HepG2 (cell line): ENCODE results near the gene KRTAP1-1.

Source experiments
- FOXM1 ChIP-seq: sonication (generic); formaldehyde crosslinking; IDR thresholded peaks from 2 replicates; pipeline ENCODE4 v1.5.0; 2020; ENCODE audit warnings: missing genetic modification reagents
- GABPA ChIP-seq, 2 experiments: IDR thresholded peaks; 2 replicates each; pipeline ENCODE4 v1.6.1; 2011 to 2016; ENCODE audit warnings: low read depth in 2 of 2, low read length in 1 of 2, missing biosample characterization in 1 of 2, missing genetic modification characterization in 1 of 2
- POLR2AphosphoS5 ChIP-seq: IDR thresholded peaks from 2 replicates; pipeline ENCODE4 v1.6.1; 2012; ENCODE audit warnings: low read depth, low read length
- STAT5B ChIP-seq: sonication (generic); formaldehyde crosslinking; IDR thresholded peaks from 2 replicates; pipeline ENCODE4 v1.4.0; 2020; ENCODE audit warnings: missing genetic modification reagents
- ZNF761 ChIP-seq: sonication (generic); formaldehyde crosslinking; conservative IDR thresholded peaks from 2 replicates; pipeline ENCODE4 v1.4.0; 2020; ENCODE audit warnings: mild to moderate bottlenecking, missing genetic modification reagents
- TF ChIP-seq, protein P1 (sequence below): sonication (generic); formaldehyde crosslinking; IDR thresholded peaks from 2 replicates; pipeline ENCODE4 v1.5.0; 2020; ENCODE audit warnings: missing genetic modification reagents
- TF ChIP-seq, protein P2 (sequence below), 2 experiments: IDR thresholded peaks; 2 replicates each; pipeline ENCODE4 v1.6.1; 2011 to 2012; ENCODE audit warnings: low read length in 2 of 2, borderline replicate concordance in 1 of 2, low read depth in 1 of 2, mild to moderate bottlenecking in 1 of 2, moderate library complexity in 1 of 2
- TF ChIP-seq, protein P3 (sequence below): conservative IDR thresholded peaks from 2 replicates; pipeline ENCODE4 v1.6.1; 2018; ENCODE audit warnings: missing genetic modification reagents
- TF ChIP-seq, protein P4 (sequence below): sonication (generic); formaldehyde crosslinking; IDR thresholded peaks from 2 replicates; pipeline ENCODE4 v1.8.1; 2023; ENCODE audit warnings: mild to moderate bottlenecking, inconsistent platforms, moderate library complexity, missing genetic modification reagents, borderline replicate concordance
- TF ChIP-seq, protein P5 (sequence below): sonication (generic); formaldehyde crosslinking; IDR thresholded peaks from 2 replicates; pipeline ENCODE4 v1.4.0; 2020; ENCODE audit warnings: missing genetic modification reagents

DNA sequence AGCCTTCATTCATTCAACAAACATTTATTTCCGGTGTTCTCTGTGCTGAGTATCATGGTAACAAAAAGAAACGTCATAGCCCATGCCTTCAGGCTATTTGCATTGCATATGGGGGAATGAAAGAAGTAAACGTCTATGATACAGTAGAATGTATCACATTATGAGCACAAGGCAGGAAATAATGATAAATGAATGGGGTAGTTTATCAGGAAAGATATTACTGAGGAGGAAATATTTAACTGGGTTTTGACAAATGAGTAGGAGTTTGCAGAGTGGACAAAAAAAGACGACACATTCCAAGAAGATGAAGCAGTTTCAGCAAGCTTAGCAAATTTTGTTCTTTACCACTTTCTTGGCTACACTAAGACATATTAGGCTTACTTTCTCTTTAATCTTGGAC, 41.4 kb upstream of the KRTAP1-1 start:
- no peak for TF ChIP-seq GABPA (IDR thresholded peaks at IDR 0.05; ENCODE audit: low read depth, low read length)
- no peak for TF ChIP-seq GABPA (CRISPR knock-in tag; IDR thresholded peaks at IDR 0.05; ENCODE audit: low read depth)
- TF ChIP-seq, protein P1, sequence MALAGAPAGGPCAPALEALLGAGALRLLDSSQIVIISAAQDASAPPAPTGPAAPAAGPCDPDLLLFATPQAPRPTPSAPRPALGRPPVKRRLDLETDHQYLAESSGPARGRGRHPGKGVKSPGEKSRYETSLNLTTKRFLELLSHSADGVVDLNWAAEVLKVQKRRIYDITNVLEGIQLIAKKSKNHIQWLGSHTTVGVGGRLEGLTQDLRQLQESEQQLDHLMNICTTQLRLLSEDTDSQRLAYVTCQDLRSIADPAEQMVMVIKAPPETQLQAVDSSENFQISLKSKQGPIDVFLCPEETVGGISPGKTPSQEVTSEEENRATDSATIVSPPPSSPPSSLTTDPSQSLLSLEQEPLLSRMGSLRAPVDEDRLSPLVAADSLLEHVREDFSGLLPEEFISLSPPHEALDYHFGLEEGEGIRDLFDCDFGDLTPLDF (CRISPR knock-in tag) = no peak
- TF ChIP-seq, protein P2, sequence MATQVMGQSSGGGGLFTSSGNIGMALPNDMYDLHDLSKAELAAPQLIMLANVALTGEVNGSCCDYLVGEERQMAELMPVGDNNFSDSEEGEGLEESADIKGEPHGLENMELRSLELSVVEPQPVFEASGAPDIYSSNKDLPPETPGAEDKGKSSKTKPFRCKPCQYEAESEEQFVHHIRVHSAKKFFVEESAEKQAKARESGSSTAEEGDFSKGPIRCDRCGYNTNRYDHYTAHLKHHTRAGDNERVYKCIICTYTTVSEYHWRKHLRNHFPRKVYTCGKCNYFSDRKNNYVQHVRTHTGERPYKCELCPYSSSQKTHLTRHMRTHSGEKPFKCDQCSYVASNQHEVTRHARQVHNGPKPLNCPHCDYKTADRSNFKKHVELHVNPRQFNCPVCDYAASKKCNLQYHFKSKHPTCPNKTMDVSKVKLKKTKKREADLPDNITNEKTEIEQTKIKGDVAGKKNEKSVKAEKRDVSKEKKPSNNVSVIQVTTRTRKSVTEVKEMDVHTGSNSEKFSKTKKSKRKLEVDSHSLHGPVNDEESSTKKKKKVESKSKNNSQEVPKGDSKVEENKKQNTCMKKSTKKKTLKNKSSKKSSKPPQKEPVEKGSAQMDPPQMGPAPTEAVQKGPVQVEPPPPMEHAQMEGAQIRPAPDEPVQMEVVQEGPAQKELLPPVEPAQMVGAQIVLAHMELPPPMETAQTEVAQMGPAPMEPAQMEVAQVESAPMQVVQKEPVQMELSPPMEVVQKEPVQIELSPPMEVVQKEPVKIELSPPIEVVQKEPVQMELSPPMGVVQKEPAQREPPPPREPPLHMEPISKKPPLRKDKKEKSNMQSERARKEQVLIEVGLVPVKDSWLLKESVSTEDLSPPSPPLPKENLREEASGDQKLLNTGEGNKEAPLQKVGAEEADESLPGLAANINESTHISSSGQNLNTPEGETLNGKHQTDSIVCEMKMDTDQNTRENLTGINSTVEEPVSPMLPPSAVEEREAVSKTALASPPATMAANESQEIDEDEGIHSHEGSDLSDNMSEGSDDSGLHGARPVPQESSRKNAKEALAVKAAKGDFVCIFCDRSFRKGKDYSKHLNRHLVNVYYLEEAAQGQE (IDR thresholded peaks at IDR 0.05; ENCODE audit: borderline replicate concordance in 1 of 2, low read depth in 1 of 2, low read length in 2 of 2) = no peak
- TF ChIP-seq, protein P3, sequence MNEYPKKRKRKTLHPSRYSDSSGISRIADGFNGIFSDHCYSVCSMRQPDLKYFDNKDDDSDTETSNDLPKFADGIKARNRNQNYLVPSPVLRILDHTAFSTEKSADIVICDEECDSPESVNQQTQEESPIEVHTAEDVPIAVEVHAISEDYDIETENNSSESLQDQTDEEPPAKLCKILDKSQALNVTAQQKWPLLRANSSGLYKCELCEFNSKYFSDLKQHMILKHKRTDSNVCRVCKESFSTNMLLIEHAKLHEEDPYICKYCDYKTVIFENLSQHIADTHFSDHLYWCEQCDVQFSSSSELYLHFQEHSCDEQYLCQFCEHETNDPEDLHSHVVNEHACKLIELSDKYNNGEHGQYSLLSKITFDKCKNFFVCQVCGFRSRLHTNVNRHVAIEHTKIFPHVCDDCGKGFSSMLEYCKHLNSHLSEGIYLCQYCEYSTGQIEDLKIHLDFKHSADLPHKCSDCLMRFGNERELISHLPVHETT = no peak
- no peak for TF ChIP-seq POLR2AphosphoS5
- TF ChIP-seq, protein P4, sequence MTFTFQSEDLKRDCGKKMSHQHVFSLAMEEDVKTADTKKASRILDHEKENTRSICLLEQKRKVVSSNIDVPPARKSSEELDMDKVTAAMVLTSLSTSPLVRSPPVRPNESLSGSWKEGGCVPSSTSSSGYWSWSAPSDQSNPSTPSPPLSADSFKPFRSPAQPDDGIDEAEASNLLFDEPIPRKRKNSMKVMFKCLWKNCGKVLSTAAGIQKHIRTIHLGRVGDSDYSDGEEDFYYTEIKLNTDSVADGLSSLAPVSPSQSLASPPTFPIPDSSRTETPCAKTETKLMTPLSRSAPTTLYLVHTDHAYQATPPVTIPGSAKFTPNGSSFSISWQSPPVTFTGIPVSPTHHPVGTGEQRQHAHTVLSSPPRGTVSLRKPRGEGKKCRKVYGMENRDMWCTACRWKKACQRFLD (CRISPR knock-in tag) = no peak
- no peak for TF ChIP-seq FOXM1 (CRISPR knock-in tag)
- TF ChIP-seq ZNF761 = no peak
- TF ChIP-seq, protein P5, sequence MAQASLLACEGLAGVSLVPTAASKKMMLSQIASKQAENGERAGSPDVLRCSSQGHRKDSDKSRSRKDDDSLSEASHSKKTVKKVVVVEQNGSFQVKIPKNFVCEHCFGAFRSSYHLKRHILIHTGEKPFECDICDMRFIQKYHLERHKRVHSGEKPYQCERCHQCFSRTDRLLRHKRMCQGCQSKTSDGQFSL = no peak
- TF ChIP-seq STAT5B (CRISPR knock-in tag) = no peak
